ENCODE results near the gene EEFSEC. TPM values are rescaled to one million over a fixed set of nuclear protein-coding genes. Genes with fewer than 3 reads are reported as not detected.

Gene EEFSEC
- polyA plus RNA-seq, 1 experiment = 6.8 TPM

DNA sequence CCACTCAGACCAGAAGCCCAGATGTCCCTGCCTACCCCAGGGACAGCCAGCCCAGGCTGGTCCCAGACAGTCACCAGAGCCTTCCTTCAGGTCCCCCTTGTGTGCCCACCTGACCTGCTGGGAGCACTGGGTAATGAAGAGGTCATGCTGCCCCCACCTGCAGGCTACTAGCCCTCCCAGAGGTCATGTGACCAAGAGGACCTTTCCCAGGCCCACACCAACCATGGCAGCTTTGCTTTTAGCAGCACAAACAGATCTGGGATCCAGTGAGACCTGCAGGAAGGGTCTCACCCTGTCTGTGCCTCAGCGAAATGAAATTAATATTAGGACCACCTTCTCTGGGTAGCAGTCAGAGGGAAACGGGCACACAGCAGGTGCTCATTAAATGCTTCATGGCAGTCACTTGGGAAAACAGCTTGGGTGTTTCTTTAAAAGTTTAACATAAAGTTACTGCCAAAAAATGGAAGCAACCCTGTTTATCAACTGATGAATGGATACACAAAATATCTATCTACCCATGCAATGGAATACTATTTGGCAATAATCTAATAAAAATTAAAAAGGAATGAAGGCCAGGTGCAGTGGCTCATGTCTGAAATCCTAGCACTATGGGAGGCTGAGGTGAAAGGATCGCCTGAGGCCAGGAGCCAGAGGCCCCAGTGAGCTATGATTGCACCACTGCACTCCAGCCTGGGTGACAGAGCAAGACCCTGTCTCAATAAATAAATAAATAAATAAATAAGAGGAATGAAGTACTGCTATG, 269.7 kb downstream of the EEFSEC start:
- no peaks in the 10 kb centered on the region for H3K27me3 ChIP-seq (ENCODE audit: control insufficient read depth, insufficient read depth, low read length)
- no peak overlapping the region for H3K27ac ChIP-seq (ENCODE audit: low read depth, low read length)
- no peak for DNase-seq (ENCODE audit: low read depth, low spot score)
- peaks cover 15% of the 10 kb centered on the region for H3K9me3 ChIP-seq (ENCODE audit: control insufficient read depth, insufficient read depth, low read length)
- TF ChIP-seq, protein P1, sequence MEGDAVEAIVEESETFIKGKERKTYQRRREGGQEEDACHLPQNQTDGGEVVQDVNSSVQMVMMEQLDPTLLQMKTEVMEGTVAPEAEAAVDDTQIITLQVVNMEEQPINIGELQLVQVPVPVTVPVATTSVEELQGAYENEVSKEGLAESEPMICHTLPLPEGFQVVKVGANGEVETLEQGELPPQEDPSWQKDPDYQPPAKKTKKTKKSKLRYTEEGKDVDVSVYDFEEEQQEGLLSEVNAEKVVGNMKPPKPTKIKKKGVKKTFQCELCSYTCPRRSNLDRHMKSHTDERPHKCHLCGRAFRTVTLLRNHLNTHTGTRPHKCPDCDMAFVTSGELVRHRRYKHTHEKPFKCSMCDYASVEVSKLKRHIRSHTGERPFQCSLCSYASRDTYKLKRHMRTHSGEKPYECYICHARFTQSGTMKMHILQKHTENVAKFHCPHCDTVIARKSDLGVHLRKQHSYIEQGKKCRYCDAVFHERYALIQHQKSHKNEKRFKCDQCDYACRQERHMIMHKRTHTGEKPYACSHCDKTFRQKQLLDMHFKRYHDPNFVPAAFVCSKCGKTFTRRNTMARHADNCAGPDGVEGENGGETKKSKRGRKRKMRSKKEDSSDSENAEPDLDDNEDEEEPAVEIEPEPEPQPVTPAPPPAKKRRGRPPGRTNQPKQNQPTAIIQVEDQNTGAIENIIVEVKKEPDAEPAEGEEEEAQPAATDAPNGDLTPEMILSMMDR (IDR thresholded peaks at IDR 0.05; ENCODE audit: low read depth, low read length) = no peak
- ChIA-PET POLR2A (interaction anchor here (0.5 kb wide), 1 partner anchor 185 kb away, joined by 4 read pairs; no protein-coding TSS in a partner anchor), CTCF (interaction anchor here (0.8 to 2.1 kb wide), 2 partner anchors 116 to 161 kb away, joined by 3 to 5 read pairs; no protein-coding TSS in a partner anchor)
- no peak overlapping the region for H3K4me3 ChIP-seq (ENCODE audit: low read depth, low read length)

- H3K9me3 ChIP-seq (ENCODE audit: control insufficient read depth, insufficient read depth, low read length) = peaks cover 9% of the 10 kb centered on the region
Observed at GRCh38 chr3:128423525-128424147, 270.4 kb downstream of the EEFSEC start.

DNA sequence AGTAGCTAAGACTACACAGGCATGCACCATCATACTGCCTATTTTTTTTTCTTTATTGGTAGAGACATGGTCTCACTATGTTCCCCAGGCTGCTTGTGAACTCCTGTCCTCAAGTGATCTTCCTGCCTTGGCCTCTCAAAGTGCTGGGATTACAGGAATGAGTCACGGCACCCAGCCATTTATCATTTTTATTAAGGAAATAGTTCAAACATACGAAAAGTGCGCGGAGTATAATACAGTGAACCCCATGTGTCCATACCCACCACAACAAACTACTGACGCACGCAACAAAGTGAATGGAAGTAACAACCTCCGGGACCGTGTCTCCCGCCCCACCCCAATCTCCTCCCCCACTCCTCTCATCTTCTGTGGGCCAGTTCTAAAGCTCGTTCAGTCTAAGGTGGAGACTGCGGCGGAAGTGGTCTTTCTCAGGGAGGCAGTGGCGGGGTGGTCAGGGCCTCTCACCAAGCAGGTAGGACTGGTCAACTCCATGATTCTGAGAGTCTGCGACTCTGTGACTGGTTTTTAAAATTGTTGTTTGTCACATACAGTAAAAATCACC, 271.3 kb downstream of the EEFSEC start:
- ChIA-PET POLR2A (no interaction called here), CTCF (interaction anchor here (0.6 to 4.7 kb wide), 6 partner anchors 63 to 196 kb away, joined by 3 to 56 read pairs (median 5); no protein-coding TSS in a partner anchor)
- Histone ChIP-seq H3K9me3 (ENCODE audit: control insufficient read depth, insufficient read depth, low read length) (peaks cover 2% of the 10 kb centered on the region), H3K4me3 (ENCODE audit: low read depth, low read length) (no peak overlapping the region), H3K27me3 (ENCODE audit: control insufficient read depth, insufficient read depth, low read length) (no peaks in the 10 kb centered on the region), H3K27ac (ENCODE audit: low read depth, low read length) (no peak overlapping the region)
- DNase-seq (ENCODE audit: low read depth, low spot score) = no peak
- TF ChIP-seq, protein P1 (IDR thresholded peaks at IDR 0.05; ENCODE audit: low read depth, low read length) = no peak

More at GRCh38 chr3:128423525-128424147, 270.4 kb downstream of the EEFSEC start:
- CTCF ChIA-PET = interaction anchor here (0.6 to 4.7 kb wide), 5 partner anchors 64 to 197 kb away, joined by 3 to 56 read pairs (median 4); no protein-coding TSS in a partner anchor
- no peak for DNase-seq (ENCODE audit: low read depth, low spot score)
- H3K27me3 ChIP-seq (ENCODE audit: control insufficient read depth, insufficient read depth, low read length) = no peaks in the 10 kb centered on the region
- TF ChIP-seq, protein P1 (IDR thresholded peaks at IDR 0.05; ENCODE audit: low read depth, low read length) = no peak
- no peak overlapping the region for H3K4me3 ChIP-seq (ENCODE audit: low read depth, low read length)
- POLR2A ChIA-PET = no interaction called here
- H3K27ac ChIP-seq (ENCODE audit: low read depth, low read length) = no peak overlapping the region

DNA sequence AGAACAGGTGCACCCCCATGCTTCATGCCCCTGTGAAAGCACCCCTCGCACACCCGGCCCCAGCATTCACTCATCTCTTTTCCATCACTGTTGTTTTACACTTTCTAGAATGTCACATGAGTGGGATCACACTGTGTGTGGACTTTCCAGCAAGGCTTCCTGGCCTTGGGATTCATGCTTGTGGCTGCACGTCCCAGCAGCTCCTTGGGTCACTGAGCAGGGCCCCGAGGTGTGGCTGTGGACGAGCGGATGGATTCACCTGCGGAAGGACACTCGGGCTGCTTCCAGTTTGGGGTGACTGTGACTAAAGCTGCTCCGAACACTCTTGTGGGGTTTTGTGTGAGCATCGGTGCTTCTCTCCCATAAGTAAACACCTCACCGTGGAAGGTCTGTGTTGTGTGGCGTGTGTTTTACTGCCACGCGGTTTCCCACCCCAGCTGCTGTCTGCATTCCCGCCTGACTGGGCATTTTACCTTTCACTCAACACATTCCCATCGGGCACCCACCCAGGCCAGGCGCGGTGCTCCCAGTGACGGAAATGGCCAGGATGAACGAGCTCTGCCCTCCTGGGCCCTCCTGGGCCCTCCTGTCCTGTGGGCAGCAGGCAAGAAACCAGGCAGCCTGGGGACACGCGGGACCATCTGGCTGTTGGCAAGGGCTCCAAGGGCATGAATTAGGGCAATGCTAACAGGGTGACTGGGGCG, 272.0 kb downstream of the EEFSEC start:
- Histone ChIP-seq H3K9me3 (ENCODE audit: control insufficient read depth, insufficient read depth, low read length) (no peaks in the 10 kb centered on the region; the same call in 1 of the 2 replicates), H3K27me3 (ENCODE audit: control insufficient read depth, insufficient read depth, low read length) (peaks cover under 1% of the 10 kb centered on the region), H3K4me3 (ENCODE audit: low read depth, low read length) (no peak overlapping the region), H3K27ac (ENCODE audit: low read depth, low read length) (no peak overlapping the region)
- DNase-seq (ENCODE audit: low read depth, low spot score) = no peak
- TF ChIP-seq, protein P1 (IDR thresholded peaks at IDR 0.05; ENCODE audit: low read depth, low read length) = no peak
- POLR2A ChIA-PET = no interaction called here
- CTCF ChIA-PET = interaction anchor here (0.7 to 4.7 kb wide), 22 partner anchors 9 to 314 kb away, joined by 3 to 56 read pairs (median 4); no protein-coding TSS in a partner anchor

Data from AG04450 (cell line).